MM.1S (cell line): Measurements from ENCODE around the gene GCC2.

Experiments used
- EZH2phosphoT487 ChIP-seq: fragments of 300-600 bp; sonication (generic); IDR thresholded peaks from 2 replicates; pipeline ENCODE4 v1.6.1; 2018; ENCODE audit warnings: antibody characterized with exemption, low read length
- TF ChIP-seq, protein P1 (sequence below): fragments of 300-600 bp; sonication (generic); IDR thresholded peaks from 2 replicates; pipeline ENCODE4 v1.5.1; 2016; ENCODE audit warnings: antibody characterized with exemption, low read length, mixed read lengths

DNA sequence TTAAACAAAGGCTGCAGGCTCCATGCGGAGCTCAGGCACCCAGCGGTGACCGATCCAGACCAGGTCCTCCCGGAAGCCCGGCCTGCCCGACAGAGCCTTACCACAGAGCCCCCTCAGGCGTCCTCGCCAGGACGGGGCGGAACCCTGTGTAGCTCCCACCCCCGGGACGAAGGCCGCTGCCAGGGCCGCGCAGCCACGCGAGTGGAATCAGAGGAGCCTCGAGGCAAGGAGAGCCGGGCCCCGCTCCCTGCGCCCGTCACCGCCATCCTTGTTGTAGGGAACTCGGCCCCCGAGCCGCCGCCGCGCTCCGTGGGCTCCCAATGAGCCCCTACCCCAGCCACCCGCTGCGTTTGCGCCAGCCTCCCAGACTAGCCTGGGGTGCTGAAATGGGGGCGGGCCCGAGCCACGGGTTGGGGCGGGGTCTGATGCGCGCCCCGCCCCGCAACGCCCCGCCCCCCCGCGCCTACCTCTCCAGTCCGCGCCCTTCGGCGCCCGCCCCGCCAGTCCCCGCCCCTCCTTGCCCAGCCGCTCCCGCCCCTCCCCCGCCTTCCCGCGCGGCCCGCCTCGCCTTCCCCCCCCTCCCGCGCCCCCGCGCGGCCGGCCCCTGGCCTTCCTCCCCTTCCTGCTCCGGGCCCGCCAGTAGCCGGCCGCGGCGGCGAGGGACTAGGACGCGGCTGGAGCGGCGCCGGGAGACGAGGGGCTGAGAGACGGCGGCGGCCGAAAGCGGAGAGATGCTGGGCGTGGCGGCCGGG lies 85.0 kb downstream of the GCC2 start, which contains the start of gene LIMS1:
- no peak for TF ChIP-seq EZH2phosphoT487
- TF ChIP-seq, protein P1, sequence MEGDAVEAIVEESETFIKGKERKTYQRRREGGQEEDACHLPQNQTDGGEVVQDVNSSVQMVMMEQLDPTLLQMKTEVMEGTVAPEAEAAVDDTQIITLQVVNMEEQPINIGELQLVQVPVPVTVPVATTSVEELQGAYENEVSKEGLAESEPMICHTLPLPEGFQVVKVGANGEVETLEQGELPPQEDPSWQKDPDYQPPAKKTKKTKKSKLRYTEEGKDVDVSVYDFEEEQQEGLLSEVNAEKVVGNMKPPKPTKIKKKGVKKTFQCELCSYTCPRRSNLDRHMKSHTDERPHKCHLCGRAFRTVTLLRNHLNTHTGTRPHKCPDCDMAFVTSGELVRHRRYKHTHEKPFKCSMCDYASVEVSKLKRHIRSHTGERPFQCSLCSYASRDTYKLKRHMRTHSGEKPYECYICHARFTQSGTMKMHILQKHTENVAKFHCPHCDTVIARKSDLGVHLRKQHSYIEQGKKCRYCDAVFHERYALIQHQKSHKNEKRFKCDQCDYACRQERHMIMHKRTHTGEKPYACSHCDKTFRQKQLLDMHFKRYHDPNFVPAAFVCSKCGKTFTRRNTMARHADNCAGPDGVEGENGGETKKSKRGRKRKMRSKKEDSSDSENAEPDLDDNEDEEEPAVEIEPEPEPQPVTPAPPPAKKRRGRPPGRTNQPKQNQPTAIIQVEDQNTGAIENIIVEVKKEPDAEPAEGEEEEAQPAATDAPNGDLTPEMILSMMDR: no peak
